HepG2 (cell line): ENCODE results near the gene RRBP1. TPM values are rescaled to one million over a fixed set of nuclear protein-coding genes. Genes with fewer than 3 reads are reported as not detected.

ENCODE experiments used
- ATF7 ChIP-seq, 2 experiments: fragments of 450-650 bp in 1 of 2; sonication (generic) in 1 of 2; formaldehyde crosslinking in 1 of 2; IDR thresholded peaks; 2 replicates each; pipeline versions ENCODE4 v1.4.0 to v1.6.1; 2016 to 2020; ENCODE audit warnings: antibody characterized with exemption in 1 of 2, mild to moderate bottlenecking in 1 of 2, missing genetic modification reagents in 1 of 2
- GLMP ChIP-seq: sonication (generic); formaldehyde crosslinking; IDR thresholded peaks from 2 replicates; pipeline ENCODE4 v1.9.0; 2021; ENCODE audit warnings: missing genetic modification reagents, mild to moderate bottlenecking, borderline replicate concordance
- HMGXB4 ChIP-seq, 2 experiments: sonication (generic) in 1 of 2; formaldehyde crosslinking in 1 of 2; IDR thresholded peaks; 2 replicates each; pipeline versions ENCODE4 v1.4.0 to v1.6.1; 2018 to 2020; ENCODE audit warnings: missing genetic modification reagents in 2 of 2, borderline replicate concordance in 1 of 2, low read depth in 1 of 2, mild to moderate bottlenecking in 1 of 2, missing biosample characterization in 1 of 2
- NFIC ChIP-seq: IDR thresholded peaks from 2 replicates; pipeline ENCODE4 v1.6.1; 2012; ENCODE audit warnings: mild to moderate bottlenecking, low read length, inconsistent platforms
- PPARG ChIP-seq: conservative IDR thresholded peaks from 2 replicates; pipeline ENCODE4 v1.6.1; 2016; ENCODE audit warnings: missing biosample characterization, missing genetic modification reagents
- RBM22 ChIP-seq: fragments of 200-400 bp; formaldehyde crosslinking; optimal IDR thresholded peaks from 2 replicates; pipeline ENCODE3; 2017; ENCODE audit warnings: mild to moderate bottlenecking, low read length, moderate library complexity
- TARDBP ChIP-seq: sonication (generic); formaldehyde crosslinking; IDR thresholded peaks from 2 replicates; pipeline ENCODE4 v1.8.0; 2022; ENCODE audit warnings: mild to moderate bottlenecking, missing genetic modification reagents
- XRCC5 ChIP-seq: fragments of 200-400 bp; formaldehyde crosslinking; optimal IDR thresholded peaks from 2 replicates; pipeline ENCODE3; 2017; ENCODE audit warnings: mild to moderate bottlenecking, low read length
- ZHX2 ChIP-seq, 2 experiments: sonication (generic) in 1 of 2; formaldehyde crosslinking in 1 of 2; IDR thresholded peaks; 2 replicates each; pipeline versions ENCODE4 v1.6.1 to v1.9.0; 2014 to 2022; ENCODE audit warnings: antibody characterized with exemption in 1 of 2, borderline replicate concordance in 1 of 2, inconsistent platforms in 1 of 2, low read depth in 1 of 2, missing genetic modification reagents in 1 of 2
- ZNF652 ChIP-seq: IDR thresholded peaks from 2 replicates; pipeline ENCODE4 v1.6.1; 2016; ENCODE audit warnings: low read depth, borderline replicate concordance
- ZNF841 ChIP-seq: sonication (generic); formaldehyde crosslinking; IDR thresholded peaks from 2 replicates; pipeline ENCODE4 v1.8.1; 2023; ENCODE audit warnings: missing genetic modification reagents, borderline replicate concordance
- polyA plus RNA-seq, 8 experiments: library from polyadenylated mRNA; depleted of rRNA in 3 of 8; stranded (reverse) in 7 of 8; unstranded in 1 of 8; fragments of >200 nt; fragmentation: Illumina TruSeq in 4 of 8; extraction: Trizol in 4 of 8; gene quantifications; 2 replicates each; pipeline versions ENCODE4 v1.2.1 to v1.2.3, GENCODE V29; 2011 to 2016; ENCODE audit warnings: low read depth in 4 of 8, missing spikeins in 1 of 8, mixed read lengths in 1 of 8; ENCODE audit not compliant: insufficient read depth in 1 of 8
- total RNA-seq, 5 experiments: library from RNA; depleted of rRNA; stranded (reverse); fragments of >200 nt; fragmentation: Illumina TruSeq; extraction: Trizol; gene quantifications; 2 replicates each; pipeline ENCODE4 v1.2.3, GENCODE V29; 2016; ENCODE audit warnings: low read depth in 1 of 5

RRBP1 gene
- total and polyA plus RNA-seq, 2 of the 13 experiments (the other 11 are each of a cell fraction or from before 2014, with no cell fraction given), result 150 to 222 TPM

- TF ChIP-seq ZHX2 (IDR thresholded peaks at IDR 0.05; ENCODE audit: low read depth) (no peak), ZHX2 (CRISPR knock-in tag; IDR thresholded peaks at IDR 0.05; ENCODE audit: borderline replicate concordance) (no peak), ZNF841 (CRISPR knock-in tag) (no peak), ZNF652 (peak; percentile 10; the same call in 1 of the 2 replicates), XRCC5 (peak; percentile 55), HMGXB4 (CRISPR knock-in tag; IDR thresholded peaks at IDR 0.05; ENCODE audit: borderline replicate concordance in 1 of 2, low read depth in 1 of 2) (peak in 1 of 2 experiments; percentile 61; a peak in 1 of 4 replicates), TARDBP (CRISPR knock-in tag) (0 out of 2 replicates have a peak, but pooled peaks have one; percentile 6), ATF7 (IDR thresholded peaks at IDR 0.05) (no peak), ATF7 (CRISPR knock-in tag; IDR thresholded peaks at IDR 0.05) (no peak), GLMP (CRISPR knock-in tag) (no peak), PPARG (CRISPR knock-in tag) (0 out of 2 replicates have a peak, but pooled peaks have one; percentile 21), NFIC (no peak), RBM22 (peak; percentile 10)
These were observed 27.3 kb downstream of the RRBP1 start (continued) for GRCh38 chr20:17654649-17655285.
